ENCODE data around the gene SMURF2.

The SMURF2 gene

GRCh38 chr17:64499805-64500486 is 162.2 kb downstream of the SMURF2 start:
- no peak for DNase-seq

- DNase-seq: no peak
Observed at GRCh38 chr17:64498308-64499203, 163.6 kb downstream of the SMURF2 start.

- DNase-seq: no peak
Observed at GRCh38 chr17:64497565-64498035, 164.5 kb downstream of the SMURF2 start.

- DNase-seq: peak; percentile 64
Observed at GRCh38 chr17:64496786-64497564, 165.1 kb downstream of the SMURF2 start, which contains the start of gene POLG2. Gene POLG2, minus strand, starts transcription at chr17:64497054. Its CDS starts 86 bp downstream, at chr17:64496968.

- no peak for DNase-seq
Observed at GRCh38 chr17:64496348-64496785, 165.7 kb downstream of the SMURF2 start.
